GM18519 (cell line): ENCODE results near the gene CCDC110.

Experiments used
- ATAC-seq: cut with Tn5 transposase; IDR thresholded peaks from one replicate; pipeline ENCODE4 v1.9.1; 2021; ENCODE audit warnings: mild to moderate bottlenecking, moderate library complexity; ENCODE audit not compliant: unreplicated experiment, low FRiP score

Gene CCDC110

GRCh38 chr4:185424905-185425646 lies 46.5 kb downstream of the CCDC110 start:
- no peak for ATAC-seq

- ATAC-seq, result no peak
Observed at GRCh38 chr4:185421366-185422124, 50.0 kb downstream of the CCDC110 start.

- no peak for ATAC-seq
Observed at GRCh38 chr4:185416955-185417354, 54.6 kb downstream of the CCDC110 start.

GRCh38 chr4:185412412-185412811 lies 59.1 kb downstream of the CCDC110 start:
- ATAC-seq, result no peak

GRCh38 chr4:185411849-185412248 lies 59.7 kb downstream of the CCDC110 start:
- no peak for ATAC-seq

- no peak for ATAC-seq
Observed at GRCh38 chr4:185408432-185408831, 63.1 kb downstream of the CCDC110 start.

- ATAC-seq, result peak; percentile 65
Observed at GRCh38 chr4:185405296-185405999, 66.1 kb downstream of the CCDC110 start.

GRCh38 chr4:185404031-185404430 lies 67.5 kb downstream of the CCDC110 start:
- ATAC-seq, result no peak

- no peak for ATAC-seq
Observed at GRCh38 chr4:185399466-185399865, 72.1 kb downstream of the CCDC110 start.

GRCh38 chr4:185398618-185399017 lies 72.9 kb downstream of the CCDC110 start:
- ATAC-seq, result no peak

GRCh38 chr4:185396724-185397385 lies 74.7 kb downstream of the CCDC110 start, which contains the start of gene ANKRD37:
ANKRD37 (plus strand) TSS chr4:185396841; CDS start chr4:185396924, 83 bp downstream.
- no peak for ATAC-seq

- peak; percentile 61 for ATAC-seq
Observed at GRCh38 chr4:185395956-185396723, 75.4 kb downstream of the CCDC110 start.

GRCh38 chr4:185395238-185395955 lies 76.1 kb downstream of the CCDC110 start, which contains the start of gene LRP2BP:
LRP2BP (minus strand) TSS chr4:185395924; CDS start chr4:185378186, 17,738 bp downstream.
- no peak for ATAC-seq
